Measurements from ENCODE around the gene SLC9A9. TPM values are rescaled to one million over a fixed set of nuclear protein-coding genes. Genes with fewer than 3 reads are reported as not detected.

Gene SLC9A9
- total RNA-seq, 1 experiment from 2014 or later, result 0.84 TPM

DNA sequence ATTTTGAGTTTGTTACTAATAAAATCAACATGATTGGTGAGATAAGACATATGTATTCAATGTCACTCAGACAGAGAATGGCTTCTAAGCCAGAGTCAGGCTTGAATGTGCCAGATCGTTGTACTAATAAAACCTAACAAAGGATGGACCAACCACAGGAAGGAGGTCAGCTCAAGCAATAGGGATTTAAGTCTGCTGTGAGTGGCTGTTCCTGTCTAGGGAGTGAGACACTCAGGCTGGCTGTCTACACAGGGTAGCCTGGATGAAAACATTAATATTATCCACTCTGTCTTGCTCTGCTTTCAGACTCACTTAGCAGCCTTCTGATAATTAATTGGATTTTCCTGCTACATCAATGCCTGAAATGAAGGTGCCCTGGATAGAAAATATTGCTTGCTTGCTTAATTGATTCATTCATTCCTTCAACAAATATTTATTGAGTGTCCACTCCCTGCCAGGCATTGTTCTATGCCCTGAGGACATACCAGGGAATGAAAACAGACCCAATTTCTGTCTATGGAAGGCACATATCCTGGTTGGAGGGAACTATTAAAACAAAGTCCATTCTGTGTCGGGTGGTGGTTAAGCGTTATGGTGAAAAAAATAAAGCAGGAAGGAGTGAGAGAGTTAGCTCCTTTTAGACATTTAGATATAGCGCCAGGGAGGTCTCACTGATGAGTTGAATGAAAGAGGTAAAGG, 489.3 kb downstream of the SLC9A9 start:
- no peak for DNase-seq (ENCODE audit: low read depth)

- no peak for DNase-seq (ENCODE audit: low read depth)
Measured at GRCh38 chr3:143358155-143358792, 490.0 kb downstream of the SLC9A9 start.

DNA sequence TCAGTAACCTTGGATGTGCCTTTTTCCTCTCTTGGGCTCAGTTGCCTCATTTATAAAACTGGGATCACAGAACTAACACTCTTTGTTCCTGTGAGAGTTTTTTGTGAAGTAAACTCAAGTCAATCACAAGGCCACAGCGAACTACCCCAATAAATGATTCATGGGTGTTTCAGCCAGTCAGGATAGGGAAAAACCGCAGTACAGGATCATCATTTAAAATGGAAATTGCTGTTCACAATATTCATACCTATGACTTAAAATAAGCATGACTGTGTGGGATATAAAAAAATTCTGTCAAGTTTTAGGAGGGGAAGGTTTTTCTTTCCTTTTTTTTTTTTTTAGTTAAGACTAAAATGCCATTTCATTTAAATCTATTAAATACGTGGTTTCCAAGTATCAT, 490.6 kb downstream of the SLC9A9 start:
- DNase-seq (ENCODE audit: low read depth), result no peak

DNA sequence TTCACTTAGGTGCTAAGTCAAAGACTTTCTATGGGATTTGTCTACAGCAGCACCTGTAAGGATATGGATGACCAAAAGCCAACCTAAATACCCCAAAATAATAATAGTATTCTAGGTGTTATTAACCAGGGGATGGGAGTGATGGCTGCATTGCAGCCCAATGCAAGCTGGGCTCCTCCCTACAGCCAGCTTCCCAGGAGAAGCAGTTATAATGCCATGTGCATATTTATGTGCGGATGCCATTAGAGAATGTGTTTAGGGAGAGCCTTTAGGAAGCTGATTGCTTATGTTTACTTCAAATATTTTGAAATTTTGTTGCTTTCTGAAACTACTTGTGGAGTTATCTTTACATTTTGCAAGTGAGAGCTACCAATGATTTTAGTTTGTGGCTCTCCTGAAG, 491.4 kb downstream of the SLC9A9 start:
- DNase-seq (ENCODE audit: low read depth), result no peak

GRCh38 chr3:143354342-143354741, 493.9 kb downstream of the SLC9A9 start:
- DNase-seq (ENCODE audit: low read depth), result no peak

DNA sequence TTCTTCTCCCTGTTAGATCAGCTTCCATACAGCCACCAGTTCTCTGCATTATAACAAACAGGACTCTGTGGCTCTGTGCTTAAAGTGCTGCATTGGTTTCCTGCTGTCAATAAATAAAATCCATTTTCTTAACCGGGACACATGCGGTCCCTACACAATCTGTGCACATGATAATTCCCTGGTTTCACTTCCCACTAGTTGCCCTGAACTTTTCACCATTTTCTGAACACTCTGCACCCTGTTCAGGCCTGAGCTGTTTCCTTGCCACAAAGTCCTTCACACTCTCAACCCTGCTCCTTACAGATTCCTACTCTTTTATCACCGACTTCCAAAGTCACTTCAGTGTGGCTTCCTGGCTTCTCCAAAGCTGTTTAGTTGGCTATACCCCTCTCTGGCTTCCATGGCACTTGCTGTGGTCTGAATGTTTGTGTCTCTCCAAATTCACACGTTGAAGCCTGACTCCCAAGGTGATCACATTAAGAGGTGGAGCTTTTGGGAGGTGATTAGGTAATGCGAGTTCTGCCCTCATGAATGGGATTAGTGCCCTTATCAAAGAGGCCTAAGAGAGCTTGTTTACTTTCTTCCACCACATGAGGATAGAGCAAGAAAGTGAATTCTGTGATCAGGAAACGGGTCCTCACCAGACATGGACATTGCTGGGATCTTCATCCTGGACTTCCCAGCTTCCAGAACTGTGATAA, 495.3 kb downstream of the SLC9A9 start:
- DNase-seq (ENCODE audit: low read depth), result no peak

- DNase-seq (ENCODE audit: low read depth), result no peak
Measured at GRCh38 chr3:143351895-143352608, 496.2 kb downstream of the SLC9A9 start.

- no peak for DNase-seq (ENCODE audit: low read depth)
Measured at GRCh38 chr3:143351354-143351753, 496.9 kb downstream of the SLC9A9 start.

- no peak for DNase-seq (ENCODE audit: low read depth)
Measured at GRCh38 chr3:143349455-143349854, 498.8 kb downstream of the SLC9A9 start.

- DNase-seq (ENCODE audit: low read depth), result peak; percentile 52
Measured at GRCh38 chr3:143348486-143349327, 499.6 kb downstream of the SLC9A9 start.

DNA sequence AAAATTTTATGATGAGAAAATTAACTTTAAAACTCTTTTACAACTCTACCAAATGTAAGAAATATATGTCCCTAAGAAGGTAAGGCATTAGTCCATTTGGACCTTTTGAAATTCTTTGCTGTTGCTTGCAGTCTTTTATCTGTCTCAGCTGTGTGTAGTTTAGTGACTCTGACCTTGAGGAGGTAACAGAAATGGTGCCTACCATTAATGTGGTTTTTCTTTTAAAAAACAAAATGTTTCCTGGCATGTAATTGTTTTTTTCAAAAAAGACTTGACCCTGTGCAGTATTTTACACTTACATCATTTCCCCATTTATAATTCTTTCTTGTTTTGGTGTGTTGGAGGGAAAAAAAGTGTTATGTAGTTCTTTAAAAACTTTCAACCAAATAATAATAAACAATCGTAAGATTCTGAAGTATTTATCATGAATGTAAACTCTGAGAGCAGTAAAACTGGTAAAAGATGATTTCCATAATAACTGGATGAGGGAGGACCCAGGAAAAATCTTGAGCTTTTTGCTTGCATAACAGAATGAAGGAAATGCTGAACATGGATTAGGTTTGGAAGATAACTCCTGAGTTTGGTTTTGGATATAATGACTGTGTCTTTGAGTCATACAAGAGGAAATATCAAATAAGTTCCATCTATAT, 503.6 kb downstream of the SLC9A9 start:
- no peak for DNase-seq (ENCODE audit: low read depth)

- DNase-seq (ENCODE audit: low read depth), result no peak
Measured at GRCh38 chr3:143343944-143344343, 504.3 kb downstream of the SLC9A9 start.

DNA sequence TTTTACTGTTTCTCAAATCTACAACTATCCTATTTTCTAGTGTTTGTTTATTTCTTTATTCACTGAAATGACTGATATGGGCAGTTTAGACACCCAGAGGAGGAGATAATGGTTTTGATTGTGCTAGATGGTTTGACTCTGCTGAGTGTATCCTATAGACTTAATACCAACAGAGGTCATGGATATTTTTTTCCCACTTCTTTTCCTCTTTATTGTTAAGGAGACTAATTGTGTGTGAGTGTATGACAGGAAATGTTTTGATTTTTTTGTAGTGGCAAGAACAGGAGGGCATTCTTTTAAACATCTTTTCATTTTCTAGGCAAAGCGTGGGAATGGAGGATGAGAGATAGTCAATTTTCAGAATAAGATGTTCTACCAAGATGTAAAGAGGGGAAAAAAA, 505.2 kb downstream of the SLC9A9 start:
- DNase-seq (ENCODE audit: low read depth), result no peak

DNA sequence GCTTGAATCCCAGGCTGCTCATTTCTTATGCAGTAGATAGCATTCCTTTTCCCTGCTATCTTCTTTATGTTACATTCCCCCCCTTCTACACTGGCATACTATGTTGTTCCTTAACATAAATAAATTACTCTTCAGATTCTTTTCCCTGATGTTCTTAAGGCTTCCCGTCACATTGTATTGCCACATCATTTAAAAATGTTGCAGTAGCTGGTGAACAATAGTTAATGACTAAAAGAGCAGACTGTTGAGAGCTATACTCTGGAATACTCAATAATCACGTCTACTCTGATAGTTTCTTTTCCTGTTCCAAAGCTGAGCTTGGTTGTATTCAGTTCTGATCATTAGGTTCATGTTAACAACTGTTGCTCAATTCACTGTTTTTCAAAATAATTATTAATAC, 508.8 kb downstream of the SLC9A9 start:
- DNase-seq (ENCODE audit: low read depth), result no peak

DNA sequence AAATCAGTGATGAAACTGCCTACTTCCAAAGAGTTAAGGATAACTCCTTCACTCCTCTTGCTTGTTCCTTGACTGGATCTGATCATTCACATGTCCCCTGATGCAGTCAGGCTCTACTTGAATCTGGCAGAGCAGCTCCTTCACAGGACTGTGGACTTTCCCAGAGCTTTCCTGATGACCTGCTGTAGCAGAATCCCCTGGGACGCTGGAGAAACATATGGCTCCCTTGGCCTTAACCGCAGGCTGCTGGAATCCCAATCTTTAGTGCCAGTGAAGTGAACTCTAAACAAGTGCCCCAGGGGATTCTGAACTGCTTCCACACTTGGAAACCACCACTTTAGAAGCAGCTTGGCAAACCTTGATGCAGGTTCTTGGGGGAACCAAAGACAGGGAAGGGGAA, 510.9 kb downstream of the SLC9A9 start:
- peak; percentile 97 for DNase-seq (ENCODE audit: low read depth)

GRCh38 chr3:143334231-143334630, 514.0 kb downstream of the SLC9A9 start:
- peak; percentile 75 for DNase-seq (ENCODE audit: low read depth)

DNA sequence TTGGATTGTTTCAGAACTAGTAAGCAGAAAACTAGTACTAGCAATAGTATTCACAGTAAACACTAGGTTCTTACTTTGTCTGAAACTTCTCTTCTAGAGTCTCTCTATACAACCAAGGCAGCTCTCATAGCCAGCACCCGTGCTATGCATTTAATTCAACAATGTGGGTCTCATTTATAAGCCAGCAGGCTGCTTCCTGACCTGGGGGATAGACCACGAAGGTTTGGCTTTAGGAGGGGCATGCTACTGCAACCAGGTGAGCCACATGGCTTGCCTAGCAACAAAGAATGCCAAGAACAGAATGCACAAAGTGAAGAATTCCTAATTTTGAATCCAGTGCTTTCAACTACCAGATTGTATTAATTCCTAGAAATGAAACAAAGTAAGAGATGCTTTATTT, 514.9 kb downstream of the SLC9A9 start:
- no peak for DNase-seq (ENCODE audit: low read depth)

- peak; percentile 55 for DNase-seq (ENCODE audit: low read depth)
Measured at GRCh38 chr3:143332026-143332425, 516.2 kb downstream of the SLC9A9 start.

- peak; percentile 93 for DNase-seq (ENCODE audit: low read depth)
Measured at GRCh38 chr3:143331350-143331749, 516.9 kb downstream of the SLC9A9 start.

- no peak for DNase-seq (ENCODE audit: low read depth)
Measured at GRCh38 chr3:143330296-143330868, 517.9 kb downstream of the SLC9A9 start.

Data from RPMI7951 (cell line).